ENCODE results near the gene AGTPBP1.

GRCh38 chr9:85602742-85603141, 139.0 kb downstream of the AGTPBP1 start:
- TF ChIP-seq POLR2A (IDR thresholded peaks at IDR 0.05): no peak
- TF ChIP-seq CTCF (IDR thresholded peaks at IDR 0.05): no peak
- no peak for TF ChIP-seq POLR2AphosphoS5 (IDR thresholded peaks at IDR 0.05)
